HG03442 (cell line): Measurements from ENCODE around the gene KRT14.

ENCODE experiments used
- ATAC-seq: cut with Tn5 transposase; IDR thresholded peaks from one replicate; pipeline ENCODE4 v1.9.1; 2021; ENCODE audit warnings: mild to moderate bottlenecking, moderate library complexity; ENCODE audit not compliant: unreplicated experiment

The KRT14 gene

DNA sequence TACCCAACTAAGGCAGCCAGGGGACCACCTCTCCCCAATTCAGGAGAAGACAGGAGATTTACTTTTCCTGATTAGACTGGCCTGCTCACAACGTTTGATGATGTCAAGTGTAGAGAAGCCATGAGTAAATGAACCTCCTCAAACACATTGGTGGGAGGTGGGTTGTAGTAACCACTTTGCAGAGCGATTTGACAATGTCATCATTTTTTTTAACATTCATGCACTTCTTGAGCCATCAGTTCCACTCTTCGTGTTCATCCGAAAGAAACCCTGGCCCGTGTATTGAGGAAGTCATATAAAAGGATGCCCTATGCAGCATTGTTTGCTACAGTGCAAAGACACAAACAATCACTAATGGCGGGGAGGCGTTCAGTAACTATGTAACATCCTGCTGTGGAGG, 53.1 kb downstream of the KRT14 start:
- ATAC-seq, result no peak

DNA sequence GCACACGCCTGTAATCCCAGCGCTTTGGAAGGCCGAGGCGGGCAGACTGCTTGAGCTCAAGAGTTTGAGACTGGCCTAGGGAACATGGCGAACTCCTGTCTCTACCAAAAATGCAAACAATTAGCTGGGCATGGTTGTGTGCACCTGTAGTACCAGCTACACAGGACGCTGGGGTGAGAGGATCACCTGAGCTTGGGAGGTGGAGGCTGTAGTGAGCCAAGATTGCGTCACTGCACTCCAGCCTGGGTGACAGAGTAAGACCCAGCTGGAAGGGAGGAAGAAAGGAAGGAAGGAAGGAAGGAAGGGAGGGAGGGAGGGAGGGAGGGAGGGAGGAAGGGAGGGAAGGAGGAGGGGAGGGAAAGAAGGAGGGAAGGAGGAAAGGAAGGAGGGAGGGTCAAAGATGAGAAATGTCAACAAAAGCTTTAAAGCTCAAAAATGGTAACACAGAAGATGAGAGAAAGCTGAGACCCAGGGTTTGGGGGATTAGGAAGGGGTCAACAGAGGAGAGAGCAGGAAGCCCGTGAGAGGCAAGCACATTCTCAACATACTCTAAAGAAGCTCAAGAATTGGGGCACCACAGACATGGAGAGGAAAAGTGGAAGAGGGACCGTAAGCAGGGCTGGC, 53.6 kb downstream of the KRT14 start:
- no peak for ATAC-seq
